GM12891 (cell line): ENCODE results near the gene MYO1D.

Experiments used
- POLR2A ChIP-seq: IDR thresholded peaks from 2 replicates; pipeline ENCODE4 v1.6.1; 2011; ENCODE audit warnings: low read depth, low read length, control low read depth
- POLR2AphosphoS5 ChIP-seq: IDR thresholded peaks from 2 replicates; pipeline ENCODE4 v1.6.1; 2011; ENCODE audit warnings: low read depth, low read length, control low read depth
- TAF1 ChIP-seq: IDR thresholded peaks from 2 replicates; pipeline ENCODE4 v1.6.1; 2011; ENCODE audit warnings: low read depth, low read length, control low read depth

GRCh38 chr17:32831627-32832243 is 45.2 kb downstream of the MYO1D start:
- TF ChIP-seq TAF1 (no peak), POLR2A (no peak), POLR2AphosphoS5 (no peak)
